Hepatocyte (in vitro differentiated cells): Measurements from ENCODE around the gene CTNNBIP1.

ENCODE experiments used
- CTCF ChIP-seq: fragments of 200-600 bp; sonication (generic); IDR thresholded peaks from 2 replicates; pipeline ENCODE4 v1.5.1; 2016; ENCODE audit warnings: antibody characterized with exemption, mild to moderate bottlenecking; ENCODE audit not compliant: poor library complexity
- EZH2 ChIP-seq: fragments of 200-600 bp; sonication (generic); IDR thresholded peaks from 2 replicates; pipeline ENCODE4 v1.6.1; 2016; ENCODE audit warnings: antibody characterized with exemption, mild to moderate bottlenecking, borderline replicate concordance
- EZH2phosphoT487 ChIP-seq: fragments of 200-600 bp; sonication (generic); IDR thresholded peaks from one replicate; pipeline ENCODE4 v1.6.1; 2018; ENCODE audit warnings: antibody characterized with exemption, mild to moderate bottlenecking, low read depth, moderate library complexity; ENCODE audit not compliant: unreplicated experiment, severe bottlenecking

GRCh38 chr1:9920606-9921005 lies 10.5 kb upstream of the CTNNBIP1 start:
- TF ChIP-seq CTCF (no peak), EZH2 (no peak), EZH2phosphoT487 (no peak)
